Skeletal muscle satellite cell (primary cell): ENCODE measurements around the gene CCDC9.
"Not testable (repeated sequence)": the region's sequence is repeated elsewhere in the genome, so short reads cannot be mapped to it uniquely, and the experiment has no call there.

Source experiments
- H3K27me3 ChIP-seq: 2 replicates; pipeline ENCODE4 v1.7.0; 2013; ENCODE audit warnings: low read length; ENCODE audit not compliant: control insufficient read depth, insufficient read depth
- H3K36me3 ChIP-seq: 2 replicates; pipeline ENCODE4 v1.7.0; 2013; ENCODE audit warnings: mild to moderate bottlenecking, control low read depth, low read length; ENCODE audit not compliant: insufficient read depth
- H3K4me1 ChIP-seq: 2 replicates; pipeline ENCODE4 v1.7.0; 2013; ENCODE audit warnings: low read length; ENCODE audit not compliant: control insufficient read depth, insufficient read depth
- H3K4me2 ChIP-seq: 2 replicates; pipeline ENCODE4 v1.7.0; 2013; ENCODE audit warnings: mild to moderate bottlenecking, low read length
- H3K4me3 ChIP-seq: 2 replicates; pipeline ENCODE4 v1.7.0; 2013; ENCODE audit warnings: low read length
- H3K9ac ChIP-seq: 2 replicates; pipeline ENCODE4 v1.7.0; 2013; ENCODE audit warnings: mild to moderate bottlenecking, low read depth, low read length, moderate library complexity
- H3K9me3 ChIP-seq: replicated peaks from 2 replicates; pipeline ENCODE4 v1.7.0; 2013; ENCODE audit warnings: mild to moderate bottlenecking, control low read depth, low read length

The CCDC9 gene

GRCh38 chr19:47253970-47254369 lies 2.4 kb upstream of the CCDC9 start:
- no peaks in the 10 kb centered on the region for H3K9me3 ChIP-seq
- no peaks in the 10 kb centered on the region for H3K27me3 ChIP-seq
- H3K9ac ChIP-seq: no peak overlapping the region
- peaks cover 8% of the 10 kb centered on the region for H3K36me3 ChIP-seq
- no peak overlapping the region for H3K4me3 ChIP-seq
- peak overlapping the region; percentile 47 for H3K4me2 ChIP-seq
- peaks cover 26% of the 10 kb centered on the region for H3K4me1 ChIP-seq

GRCh38 chr19:47256693-47257410 lies 527 bp downstream of the CCDC9 start:
- Histone ChIP-seq H3K9me3 (no peaks in the 10 kb centered on the region), H3K4me3 (peak overlapping the region; percentile 70), H3K4me1 (peaks cover 28% of the 10 kb centered on the region), H3K4me2 (peak overlapping the region; percentile 87), H3K36me3 (peaks cover 23% of the 10 kb centered on the region), H3K9ac (peak overlapping the region; percentile 83), H3K27me3 (no peaks in the 10 kb centered on the region)

- Histone ChIP-seq H3K9ac (peak overlapping the region; percentile 82), H3K9me3 (no peaks in the 10 kb centered on the region)
Measured at GRCh38 chr19:47257411-47258169, 1.3 kb downstream of the CCDC9 start.

GRCh38 chr19:47258434-47258833 lies 2.1 kb downstream of the CCDC9 start:
- peak overlapping the region; percentile 82 for H3K9ac ChIP-seq
- H3K36me3 ChIP-seq: peaks cover 23% of the 10 kb centered on the region
- no peaks in the 10 kb centered on the region for H3K9me3 ChIP-seq
- H3K4me2 ChIP-seq: peak overlapping the region; percentile 87
- peak overlapping the region; percentile 70 for H3K4me3 ChIP-seq
- H3K27me3 ChIP-seq: no peaks in the 10 kb centered on the region
- peaks cover 22% of the 10 kb centered on the region for H3K4me1 ChIP-seq

More at GRCh38 chr19:47257411-47258169, 1.3 kb downstream of the CCDC9 start:
- Histone ChIP-seq H3K4me2 (peak overlapping the region; percentile 87), H3K4me1 (peaks cover 28% of the 10 kb centered on the region), H3K4me3 (peak overlapping the region; percentile 70), H3K27me3 (no peaks in the 10 kb centered on the region), H3K36me3 (peaks cover 23% of the 10 kb centered on the region)

GRCh38 chr19:47258895-47259555 lies 2.7 kb downstream of the CCDC9 start:
- Histone ChIP-seq H3K4me1 (peaks cover 16% of the 10 kb centered on the region), H3K36me3 (peaks cover 23% of the 10 kb centered on the region), H3K4me2 (no peak overlapping the region), H3K4me3 (no peak overlapping the region), H3K27me3 (no peaks in the 10 kb centered on the region), H3K9ac (peak overlapping the region; percentile 82), H3K9me3 (no peaks in the 10 kb centered on the region)

GRCh38 chr19:47260476-47260875 lies 4.2 kb downstream of the CCDC9 start:
- no peaks in the 10 kb centered on the region for H3K27me3 ChIP-seq
- peaks cover 15% of the 10 kb centered on the region for H3K4me1 ChIP-seq
- H3K9ac ChIP-seq: no peak overlapping the region
- peaks cover 34% of the 10 kb centered on the region for H3K36me3 ChIP-seq
- H3K4me2 ChIP-seq: no peak overlapping the region
- H3K4me3 ChIP-seq: no peak overlapping the region
- no peaks in the 10 kb centered on the region for H3K9me3 ChIP-seq

- H3K36me3 ChIP-seq: peaks cover 42% of the 10 kb centered on the region
- H3K27me3 ChIP-seq, H3K9ac ChIP-seq: not testable (repeated sequence)
Measured at GRCh38 chr19:47261946-47262793, 5.8 kb downstream of the CCDC9 start.

GRCh38 chr19:47264629-47265028 lies 8.3 kb downstream of the CCDC9 start:
- H3K4me2 ChIP-seq: no peak overlapping the region
- no peaks in the 10 kb centered on the region for H3K27me3 ChIP-seq
- H3K9ac ChIP-seq: no peak overlapping the region
- H3K36me3 ChIP-seq: peaks cover 35% of the 10 kb centered on the region
- peaks cover 5% of the 10 kb centered on the region for H3K4me1 ChIP-seq
- no peaks in the 10 kb centered on the region for H3K9me3 ChIP-seq
- H3K4me3 ChIP-seq: no peak overlapping the region

More at GRCh38 chr19:47261946-47262793, 5.8 kb downstream of the CCDC9 start:
- not testable (repeated sequence) for H3K9me3 ChIP-seq, H3K4me2 ChIP-seq, H3K4me3 ChIP-seq
- peaks cover 16% of the 10 kb centered on the region for H3K4me1 ChIP-seq

- no peak overlapping the region for H3K9ac ChIP-seq
- H3K36me3 ChIP-seq: peaks cover 41% of the 10 kb centered on the region
- H3K4me3 ChIP-seq: no peak overlapping the region
Measured at GRCh38 chr19:47266401-47266941, 10.1 kb downstream of the CCDC9 start.

GRCh38 chr19:47267350-47267759 lies 11.0 kb downstream of the CCDC9 start:
- H3K9ac ChIP-seq: no peak overlapping the region
- no peaks in the 10 kb centered on the region for H3K27me3 ChIP-seq
- H3K4me1 ChIP-seq: peaks cover 5% of the 10 kb centered on the region
- H3K36me3 ChIP-seq: peaks cover 41% of the 10 kb centered on the region
- H3K4me3 ChIP-seq: no peak overlapping the region
- no peak overlapping the region for H3K4me2 ChIP-seq
- H3K9me3 ChIP-seq: no peaks in the 10 kb centered on the region

More at GRCh38 chr19:47266401-47266941, 10.1 kb downstream of the CCDC9 start:
- no peaks in the 10 kb centered on the region for H3K9me3 ChIP-seq
- H3K4me1 ChIP-seq: peaks cover 5% of the 10 kb centered on the region
- no peaks in the 10 kb centered on the region for H3K27me3 ChIP-seq
- no peak overlapping the region for H3K4me2 ChIP-seq
